Astrocyte (in vitro differentiated cells and primary cell): ENCODE data around the gene CD79A. TPM values are rescaled to one million over a fixed set of nuclear protein-coding genes. Genes with fewer than 3 reads are reported as not detected.

Source experiments
- DNase-seq: peaks from one replicate; pipeline ENCODE4 v3.0.0-alpha.2; 2010; ENCODE audit warnings: low read depth
- FAIRE-seq: peaks from 2 replicates; lab custom pipeline; 2011; peaks lifted over from hg19 to GRCh38; lab: Jason Lieb, UNC
- H2AFZ ChIP-seq: 2 replicates; pipeline ENCODE4 v1.6.0; 2012; ENCODE audit warnings: low read depth, low read length, inconsistent platforms
- H3K27ac ChIP-seq: 2 replicates; pipeline ENCODE4 v1.5.1; 2011; ENCODE audit warnings: low read depth, low read length, inconsistent platforms
- H3K27me3 ChIP-seq: 2 replicates; pipeline ENCODE4 v1.6.0; 2011; ENCODE audit warnings: low read length, inconsistent platforms; ENCODE audit not compliant: insufficient read depth
- H3K36me3 ChIP-seq: 2 replicates; pipeline ENCODE4 v1.5.1; 2011; ENCODE audit warnings: low read length, inconsistent platforms; ENCODE audit not compliant: insufficient read depth
- H3K4me1 ChIP-seq: 2 replicates; pipeline ENCODE4 v1.5.1; 2011; ENCODE audit warnings: low read length, inconsistent platforms; ENCODE audit not compliant: insufficient read depth
- H3K4me2 ChIP-seq: 2 replicates; pipeline ENCODE4 v1.6.0; 2012; ENCODE audit warnings: low read length, inconsistent platforms
- H3K4me3 ChIP-seq: 2 replicates; pipeline ENCODE4 v1.5.1; 2011; ENCODE audit warnings: low read depth, mild to moderate bottlenecking, low read length, inconsistent platforms; ENCODE audit not compliant: insufficient read depth
- H3K79me2 ChIP-seq: 2 replicates; pipeline ENCODE4 v1.6.0; 2012; ENCODE audit warnings: mild to moderate bottlenecking, low read length, inconsistent platforms; ENCODE audit not compliant: insufficient read depth
- H3K9ac ChIP-seq: 2 replicates; pipeline ENCODE4 v1.6.0; 2012; ENCODE audit warnings: mild to moderate bottlenecking, low read length, inconsistent platforms
- H3K9me3 ChIP-seq: 2 replicates; pipeline ENCODE4 v1.5.1; 2012; ENCODE audit warnings: low read depth, mild to moderate bottlenecking, low read length, inconsistent platforms; ENCODE audit not compliant: insufficient read depth
- H4K20me1 ChIP-seq: 2 replicates; pipeline ENCODE4 v1.6.0; 2012; ENCODE audit warnings: low read length, inconsistent platforms; ENCODE audit not compliant: insufficient read depth
- H3K27ac Mint-ChIP-seq: one replicate; pipeline ENCODE4 v1.8.0; 2021; ENCODE audit warnings: mild to moderate bottlenecking, mixed read lengths; ENCODE audit not compliant: unreplicated experiment
- H3K27me3 Mint-ChIP-seq: one replicate; pipeline ENCODE4 v1.8.0; 2021; ENCODE audit warnings: low read depth, mixed read lengths; ENCODE audit not compliant: unreplicated experiment
- H3K36me3 Mint-ChIP-seq: one replicate; pipeline ENCODE4 v1.8.0; 2021; ENCODE audit warnings: low read depth, mixed read lengths; ENCODE audit not compliant: unreplicated experiment
- H3K4me1 Mint-ChIP-seq: one replicate; pipeline ENCODE4 v1.8.0; 2021; ENCODE audit warnings: low read depth, mixed read lengths; ENCODE audit not compliant: unreplicated experiment
- H3K4me3 Mint-ChIP-seq: one replicate; pipeline ENCODE4 v1.8.0; 2021; ENCODE audit warnings: mild to moderate bottlenecking, moderate library complexity, mixed read lengths; ENCODE audit not compliant: unreplicated experiment
- H3K9me3 Mint-ChIP-seq: one replicate; pipeline ENCODE4 v1.8.0; 2021; ENCODE audit warnings: mild to moderate bottlenecking, mixed read lengths; ENCODE audit not compliant: unreplicated experiment
- EZH2 ChIP-seq: IDR thresholded peaks from 2 replicates; pipeline ENCODE4 v1.6.1; 2012; ENCODE audit warnings: mild to moderate bottlenecking, low read length, inconsistent platforms; ENCODE audit not compliant: insufficient read depth
- total RNA-seq: library from RNA; stranded (reverse); gene quantifications from 2 replicates; pipeline ENCODE4 v1.2.1, GENCODE V29; 2021
- TF ChIP-seq, protein P1 (sequence below): IDR thresholded peaks from 2 replicates; pipeline ENCODE4 v1.5.1; 2011; ENCODE audit warnings: low read depth, mild to moderate bottlenecking, inconsistent platforms, low read length, moderate library complexity; ENCODE audit not compliant: insufficient read depth

CD79A gene
- total RNA-seq, 1 donor from 2014 or later: 0.30 TPM

DNA sequence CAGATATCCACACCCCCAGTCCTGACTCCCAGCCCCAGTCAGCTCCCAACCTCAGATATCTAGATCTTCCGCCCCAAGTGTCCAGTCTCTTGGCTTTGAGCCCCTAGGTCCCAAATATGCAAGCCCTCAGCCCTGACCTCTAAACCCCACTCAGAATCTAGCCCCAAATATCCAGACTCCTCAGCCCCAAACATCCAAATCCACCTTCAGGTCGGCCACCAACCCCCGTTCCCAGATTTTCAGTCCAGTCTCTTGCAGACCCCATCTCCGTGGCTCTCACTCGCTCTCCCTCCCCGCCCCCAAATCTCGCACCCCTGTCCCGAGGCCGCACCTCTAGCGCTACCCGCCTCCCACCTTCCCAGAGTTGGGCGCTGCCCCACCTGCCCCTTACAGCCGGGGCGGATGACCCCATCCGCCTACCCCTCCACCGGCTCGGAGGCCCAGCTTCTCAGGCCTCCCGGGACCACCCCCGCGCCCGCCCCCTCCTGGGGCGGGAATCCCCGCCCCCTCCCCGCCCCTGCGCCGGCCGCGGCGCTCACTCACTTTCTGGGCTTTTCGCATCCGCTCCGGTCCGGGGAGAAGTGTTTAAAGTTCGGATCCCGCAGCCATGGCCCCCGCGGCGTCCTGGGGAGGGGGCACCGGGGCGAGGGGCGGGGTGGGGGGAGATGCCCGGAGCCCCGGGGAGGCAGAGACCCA is 50.6 kb downstream of the CD79A start:
- peaks cover 2% of the 10 kb centered on the region for H3K36me3 Mint-ChIP-seq
- TF ChIP-seq, protein P1, sequence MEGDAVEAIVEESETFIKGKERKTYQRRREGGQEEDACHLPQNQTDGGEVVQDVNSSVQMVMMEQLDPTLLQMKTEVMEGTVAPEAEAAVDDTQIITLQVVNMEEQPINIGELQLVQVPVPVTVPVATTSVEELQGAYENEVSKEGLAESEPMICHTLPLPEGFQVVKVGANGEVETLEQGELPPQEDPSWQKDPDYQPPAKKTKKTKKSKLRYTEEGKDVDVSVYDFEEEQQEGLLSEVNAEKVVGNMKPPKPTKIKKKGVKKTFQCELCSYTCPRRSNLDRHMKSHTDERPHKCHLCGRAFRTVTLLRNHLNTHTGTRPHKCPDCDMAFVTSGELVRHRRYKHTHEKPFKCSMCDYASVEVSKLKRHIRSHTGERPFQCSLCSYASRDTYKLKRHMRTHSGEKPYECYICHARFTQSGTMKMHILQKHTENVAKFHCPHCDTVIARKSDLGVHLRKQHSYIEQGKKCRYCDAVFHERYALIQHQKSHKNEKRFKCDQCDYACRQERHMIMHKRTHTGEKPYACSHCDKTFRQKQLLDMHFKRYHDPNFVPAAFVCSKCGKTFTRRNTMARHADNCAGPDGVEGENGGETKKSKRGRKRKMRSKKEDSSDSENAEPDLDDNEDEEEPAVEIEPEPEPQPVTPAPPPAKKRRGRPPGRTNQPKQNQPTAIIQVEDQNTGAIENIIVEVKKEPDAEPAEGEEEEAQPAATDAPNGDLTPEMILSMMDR: no peak
- peak; percentile 43 for TF ChIP-seq EZH2
- Histone ChIP-seq H3K4me3 (peak overlapping the region; percentile 33), H3K4me2 (peak overlapping the region; percentile 89), H3K27ac (no peak overlapping the region), H3K27me3 (peaks cover 83% of the 10 kb centered on the region), H3K9ac (peak overlapping the region; percentile 43), H4K20me1 (peaks cover 20% of the 10 kb centered on the region), H3K9me3 (peaks cover 9% of the 10 kb centered on the region), H2AFZ (peak overlapping the region; percentile 69), H3K79me2 (no peaks in the 10 kb centered on the region), H3K4me1 (no peaks in the 10 kb centered on the region), H3K36me3 (no peaks in the 10 kb centered on the region)
- peak overlapping the region; percentile 78 for H3K4me3 Mint-ChIP-seq
- DNase-seq (no peak), FAIRE-seq (no peak)
- peaks cover 4% of the 10 kb centered on the region for H3K4me1 Mint-ChIP-seq
- H3K9me3 Mint-ChIP-seq: peaks cover 10% of the 10 kb centered on the region
- peaks cover 40% of the 10 kb centered on the region for H3K27me3 Mint-ChIP-seq
- no peak overlapping the region for H3K27ac Mint-ChIP-seq

DNA sequence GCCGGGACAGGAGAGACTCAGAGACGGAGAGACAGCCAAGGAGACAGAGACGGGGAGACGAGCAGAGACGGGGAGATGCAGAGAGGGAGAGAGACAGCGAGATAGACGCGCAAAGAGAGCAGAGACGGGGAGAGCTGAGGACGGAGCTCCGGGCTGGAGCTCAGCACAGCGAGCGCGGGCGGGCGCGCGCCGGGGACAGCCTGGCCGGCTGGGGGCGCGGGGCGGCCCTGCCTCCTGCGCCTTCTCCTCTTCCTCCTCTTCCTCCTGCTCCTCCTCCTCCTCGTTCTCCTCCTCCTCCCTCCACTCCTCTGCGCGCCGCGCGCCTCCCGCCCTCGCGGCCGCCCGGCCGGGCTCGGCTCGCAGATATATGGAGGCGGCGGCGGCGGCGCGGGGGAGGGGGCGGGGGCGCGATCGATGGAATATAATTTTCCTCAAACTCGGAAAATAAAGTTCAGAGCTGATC is 51.2 kb downstream of the CD79A start, which contains the start of gene ERFL:
ERFL (minus strand) TSS at position 229 of the 463 bp plus-strand sequence. CDS start 15,530 bp downstream, outside the sequence.
- no peak for FAIRE-seq
- H3K27me3 ChIP-seq: peaks cover 83% of the 10 kb centered on the region
- no peaks in the 10 kb centered on the region for H3K36me3 ChIP-seq
- H3K9me3 ChIP-seq: peaks cover 9% of the 10 kb centered on the region
- H3K9ac ChIP-seq: peak within 1 kb of the TSS; percentile 43
- peak within 1 kb of the TSS; percentile 80 for H3K4me3 Mint-ChIP-seq
- peaks cover 38% of the 10 kb centered on the region for H3K27me3 Mint-ChIP-seq
- no peaks in the 10 kb centered on the region for H3K4me1 ChIP-seq
- DNase-seq: no peak
- no peaks in the 10 kb centered on the region for H3K79me2 ChIP-seq
- peaks cover 20% of the 10 kb centered on the region for H4K20me1 ChIP-seq
- peak within 1 kb of the TSS; percentile 89 for H3K4me2 ChIP-seq
- no peak for TF ChIP-seq EZH2
- TF ChIP-seq, protein P1: no peak
- no peak within 1 kb of the TSS for H3K27ac ChIP-seq
- H3K27ac Mint-ChIP-seq: no peak within 1 kb of the TSS
- H3K4me3 ChIP-seq: peak within 1 kb of the TSS; percentile 33
- peak within 1 kb of the TSS; percentile 69 for H2AFZ ChIP-seq
- H3K9me3 Mint-ChIP-seq: peaks cover 7% of the 10 kb centered on the region
- H3K4me1 Mint-ChIP-seq: peaks cover 7% of the 10 kb centered on the region
- peaks cover 2% of the 10 kb centered on the region for H3K36me3 Mint-ChIP-seq
